ENCODE data around the gene PKIG.

PKIG gene

DNA sequence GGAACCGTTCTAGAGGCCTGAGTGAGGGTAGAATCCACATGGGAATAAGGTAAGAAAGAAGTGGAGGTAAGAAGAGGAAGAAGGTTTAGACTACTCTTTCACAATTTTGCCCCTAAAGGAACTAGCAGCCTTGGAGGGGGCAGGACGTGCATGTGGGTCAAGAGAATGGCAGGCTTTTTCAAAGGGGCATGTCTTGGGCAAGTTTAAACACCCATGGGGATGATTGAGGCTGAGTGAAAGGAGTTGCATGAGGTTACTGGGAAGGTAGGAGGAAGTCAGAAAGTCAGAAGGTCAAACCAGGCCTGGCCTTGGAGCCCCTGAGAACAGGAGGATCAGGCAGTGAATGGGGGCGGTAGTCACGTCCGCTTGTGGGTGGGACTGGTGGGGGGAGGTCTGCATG is 58.9 kb downstream of the PKIG start:
- Histone ChIP-seq H2AFZ (ENCODE audit: low read length) (no peak overlapping the region), H3K4me2 (ENCODE audit: low read depth, low read length, poor library complexity, severe bottlenecking) (peak overlapping the region; percentile 1), H3F3A (ENCODE audit: low read depth) (peaks cover 10% of the 10 kb centered on the region; the same call in 1 of the 2 replicates), H3K9ac (ENCODE audit: low read depth, low read length, poor library complexity, severe bottlenecking) (peak overlapping the region; percentile 83), H3K36me3 (ENCODE audit: insufficient read depth, low read length) (peaks cover 9% of the 10 kb centered on the region; the same call in 1 of the 2 replicates), H4K20me1 (ENCODE audit: insufficient read depth, low read length, poor library complexity, severe bottlenecking) (no peaks in the 10 kb centered on the region), H3K9me2 (replicated peaks; ENCODE audit: low read depth, low read length) (no peaks in the 10 kb centered on the region), H3K27me3 (ENCODE audit: insufficient read depth, low read length, poor library complexity, severe bottlenecking) (no peaks in the 10 kb centered on the region), H3K4me3 (ENCODE audit: low read length, poor library complexity, severe bottlenecking) (no peak overlapping the region), H3K9me3 (ENCODE audit: insufficient read depth, low read depth, low read length) (no peaks in the 10 kb centered on the region), H3K4me1 (ENCODE audit: insufficient read depth, low read length, poor library complexity, severe bottlenecking) (peaks cover 52% of the 10 kb centered on the region), H3K79me2 (ENCODE audit: insufficient read depth, low read length) (peaks cover 73% of the 10 kb centered on the region)
- TF ChIP-seq EZH2phosphoT487 (IDR thresholded peaks at IDR 0.05; ENCODE audit: borderline replicate concordance), result no peak
- TF ChIP-seq, protein P1, sequence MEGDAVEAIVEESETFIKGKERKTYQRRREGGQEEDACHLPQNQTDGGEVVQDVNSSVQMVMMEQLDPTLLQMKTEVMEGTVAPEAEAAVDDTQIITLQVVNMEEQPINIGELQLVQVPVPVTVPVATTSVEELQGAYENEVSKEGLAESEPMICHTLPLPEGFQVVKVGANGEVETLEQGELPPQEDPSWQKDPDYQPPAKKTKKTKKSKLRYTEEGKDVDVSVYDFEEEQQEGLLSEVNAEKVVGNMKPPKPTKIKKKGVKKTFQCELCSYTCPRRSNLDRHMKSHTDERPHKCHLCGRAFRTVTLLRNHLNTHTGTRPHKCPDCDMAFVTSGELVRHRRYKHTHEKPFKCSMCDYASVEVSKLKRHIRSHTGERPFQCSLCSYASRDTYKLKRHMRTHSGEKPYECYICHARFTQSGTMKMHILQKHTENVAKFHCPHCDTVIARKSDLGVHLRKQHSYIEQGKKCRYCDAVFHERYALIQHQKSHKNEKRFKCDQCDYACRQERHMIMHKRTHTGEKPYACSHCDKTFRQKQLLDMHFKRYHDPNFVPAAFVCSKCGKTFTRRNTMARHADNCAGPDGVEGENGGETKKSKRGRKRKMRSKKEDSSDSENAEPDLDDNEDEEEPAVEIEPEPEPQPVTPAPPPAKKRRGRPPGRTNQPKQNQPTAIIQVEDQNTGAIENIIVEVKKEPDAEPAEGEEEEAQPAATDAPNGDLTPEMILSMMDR (conservative IDR thresholded peaks at IDR 0.05; ENCODE audit: low read length), result no peak

GRCh38 chr20:44642203-44643153 is 60.1 kb downstream of the PKIG start:
- Histone ChIP-seq H3K4me2 (ENCODE audit: low read depth, low read length, poor library complexity, severe bottlenecking) (peak overlapping the region; percentile 83), H2AFZ (ENCODE audit: low read length) (no peak overlapping the region), H3K27me3 (ENCODE audit: insufficient read depth, low read length, poor library complexity, severe bottlenecking) (no peaks in the 10 kb centered on the region), H3K9ac (ENCODE audit: low read depth, low read length, poor library complexity, severe bottlenecking) (peak overlapping the region; percentile 83), H3K79me2 (ENCODE audit: insufficient read depth, low read length) (peaks cover 68% of the 10 kb centered on the region), H3K9me3 (ENCODE audit: insufficient read depth, low read depth, low read length) (no peaks in the 10 kb centered on the region), H3K4me1 (ENCODE audit: insufficient read depth, low read length, poor library complexity, severe bottlenecking) (peaks cover 63% of the 10 kb centered on the region), H3K9me2 (replicated peaks; ENCODE audit: low read depth, low read length) (no peaks in the 10 kb centered on the region), H3K4me3 (ENCODE audit: low read length, poor library complexity, severe bottlenecking) (peak overlapping the region; percentile 68), H3K36me3 (ENCODE audit: insufficient read depth, low read length) (peaks cover 7% of the 10 kb centered on the region; the same call in 1 of the 2 replicates), H4K20me1 (ENCODE audit: insufficient read depth, low read length, poor library complexity, severe bottlenecking) (no peaks in the 10 kb centered on the region), H3F3A (ENCODE audit: low read depth) (peaks cover 17% of the 10 kb centered on the region)
- TF ChIP-seq, protein P1 (conservative IDR thresholded peaks at IDR 0.05; ENCODE audit: low read length), result peak; percentile 24; the same call in 1 of the 2 replicates
- no peak for TF ChIP-seq EZH2phosphoT487 (IDR thresholded peaks at IDR 0.05; ENCODE audit: borderline replicate concordance)

DNA sequence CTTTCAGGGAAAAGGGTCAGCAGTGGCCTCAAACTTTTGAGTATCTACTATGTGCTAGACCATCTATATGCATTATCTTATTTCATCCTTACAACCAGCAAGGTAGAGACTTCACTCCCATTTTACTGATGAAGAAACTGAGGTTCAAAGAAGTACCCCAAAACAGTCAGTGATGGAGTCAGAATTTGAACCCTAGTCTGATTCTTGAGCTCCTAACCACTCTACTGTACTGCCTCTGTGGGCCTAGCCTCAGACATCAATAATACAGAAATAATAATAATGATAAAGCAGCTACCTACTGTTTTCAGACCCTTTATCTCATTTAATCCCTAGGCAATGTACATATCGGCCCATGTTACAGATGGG is 60.8 kb downstream of the PKIG start:
- no peaks in the 10 kb centered on the region for H3K9me2 ChIP-seq (replicated peaks; ENCODE audit: low read depth, low read length)
- no peaks in the 10 kb centered on the region for H3K27me3 ChIP-seq (ENCODE audit: insufficient read depth, low read length, poor library complexity, severe bottlenecking)
- no peaks in the 10 kb centered on the region for H3K9me3 ChIP-seq (ENCODE audit: insufficient read depth, low read depth, low read length)
- peaks cover 17% of the 10 kb centered on the region for H3F3A ChIP-seq (ENCODE audit: low read depth)
- H3K36me3 ChIP-seq (ENCODE audit: insufficient read depth, low read length), result peaks cover 7% of the 10 kb centered on the region; the same call in 1 of the 2 replicates
- peak overlapping the region; percentile 68 for H3K4me3 ChIP-seq (ENCODE audit: low read length, poor library complexity, severe bottlenecking)
- peaks cover 74% of the 10 kb centered on the region for H3K79me2 ChIP-seq (ENCODE audit: insufficient read depth, low read length)
- H3K4me2 ChIP-seq (ENCODE audit: low read depth, low read length, poor library complexity, severe bottlenecking), result peak overlapping the region; percentile 83
- H4K20me1 ChIP-seq (ENCODE audit: insufficient read depth, low read length, poor library complexity, severe bottlenecking), result no peaks in the 10 kb centered on the region
- peak overlapping the region; percentile 83 for H3K9ac ChIP-seq (ENCODE audit: low read depth, low read length, poor library complexity, severe bottlenecking)
- H3K4me1 ChIP-seq (ENCODE audit: insufficient read depth, low read length, poor library complexity, severe bottlenecking), result peaks cover 70% of the 10 kb centered on the region
- H2AFZ ChIP-seq (ENCODE audit: low read length), result no peak overlapping the region
- TF ChIP-seq, protein P1 (conservative IDR thresholded peaks at IDR 0.05; ENCODE audit: low read length), result no peak
- no peak for TF ChIP-seq EZH2phosphoT487 (IDR thresholded peaks at IDR 0.05; ENCODE audit: borderline replicate concordance)

Measured in Loucy (cell line).